K562 (cell line): Measurements from ENCODE around the gene GGCT. TPM values are rescaled to one million over a fixed set of nuclear protein-coding genes. Genes with fewer than 3 reads are reported as not detected.

Experiments used
- DMBX1 ChIP-seq: fragments of 250-450 bp; sonication (Bioruptor Pico); IDR thresholded peaks from 2 replicates; pipeline ENCODE4 v1.8.0; 2022; ENCODE audit warnings: inconsistent platforms, mild to moderate bottlenecking, moderate library complexity, borderline replicate concordance
- E2F3 ChIP-seq: fragments of 250-450 bp; sonication (Bioruptor Pico); IDR thresholded peaks from 2 replicates; pipeline ENCODE4 v1.4.0; 2020; ENCODE audit warnings: mild to moderate bottlenecking
- FOXM1 ChIP-seq, 2 experiments: fragments of 450-650 bp in 1 of 2; sonication (generic) in 1 of 2; formaldehyde crosslinking in 1 of 2; IDR thresholded peaks; 2 replicates each; pipeline versions ENCODE4 v1.6.1 to v1.9.0; 2017 to 2022; ENCODE audit warnings: low read depth in 2 of 2, mild to moderate bottlenecking in 2 of 2, missing genetic modification reagents in 1 of 2, moderate library complexity in 1 of 2
- HDAC6 ChIP-seq: IDR thresholded peaks from 2 replicates; pipeline ENCODE4 v1.6.1; 2012; ENCODE audit warnings: low read depth, mild to moderate bottlenecking, control low read depth, inconsistent platforms, low read length, moderate library complexity
- HOXB6 ChIP-seq: fragments of 250-450 bp; sonication (Bioruptor Pico); IDR thresholded peaks from 2 replicates; pipeline ENCODE4 v1.5.1; 2022; ENCODE audit warnings: mild to moderate bottlenecking, borderline replicate concordance
- ILF3 ChIP-seq: fragments of 450-650 bp; IDR thresholded peaks from 2 replicates; pipeline ENCODE4 v1.6.1; 2018; ENCODE audit warnings: antibody characterized with exemption, mild to moderate bottlenecking, moderate library complexity, borderline replicate concordance
- KAT7 ChIP-seq: sonication (generic); formaldehyde crosslinking; IDR thresholded peaks from 2 replicates; pipeline ENCODE4 v1.8.0; 2022; ENCODE audit warnings: missing genetic modification reagents, mild to moderate bottlenecking, borderline replicate concordance
- MAFK ChIP-seq: IDR thresholded peaks from 2 replicates; pipeline ENCODE4 v1.6.1; 2011; ENCODE audit warnings: low read length, improper control_type of control experiment
- NCOA1 ChIP-seq: fragments of 450-650 bp; IDR thresholded peaks from 2 replicates; pipeline ENCODE4 v1.6.1; 2016; ENCODE audit warnings: low read depth
- RBM15 ChIP-seq: fragments of 200-400 bp; formaldehyde crosslinking; IDR thresholded peaks from 2 replicates; pipeline ENCODE4 v1.6.1; 2018; ENCODE audit warnings: mild to moderate bottlenecking, low read length, moderate library complexity; ENCODE audit not compliant: insufficient read depth
- RFX1 ChIP-seq: fragments of 450-650 bp; IDR thresholded peaks from 2 replicates; pipeline ENCODE4 v1.6.1; 2016; ENCODE audit warnings: mild to moderate bottlenecking, moderate library complexity
- SMAD1 ChIP-seq: fragments of 150-350 bp; IDR thresholded peaks from 2 replicates; pipeline ENCODE4 v1.6.1; 2014; ENCODE audit warnings: low read length, low read depth; ENCODE audit not compliant: partially characterized antibody
- SMARCA4 ChIP-seq: fragments of 450-650 bp; IDR thresholded peaks from 2 replicates; pipeline ENCODE4 v1.6.1; 2016
- STAT5A ChIP-seq: IDR thresholded peaks from 2 replicates; pipeline ENCODE4 v1.6.1; 2012; ENCODE audit warnings: low read length, inconsistent platforms, borderline replicate concordance
- ZNF3 ChIP-seq: fragments of 250-450 bp; sonication (Bioruptor Pico); IDR thresholded peaks from 2 replicates; pipeline ENCODE4 v1.5.0; 2021; ENCODE audit warnings: mild to moderate bottlenecking, moderate library complexity
- ZNF324 ChIP-seq: fragments of 250-450 bp; sonication (Bioruptor Pico); IDR thresholded peaks from 2 replicates; pipeline ENCODE4 v1.4.0; 2020; ENCODE audit warnings: mild to moderate bottlenecking
- ZNF76 ChIP-seq: fragments of 250-450 bp; sonication (Bioruptor Pico); IDR thresholded peaks from 2 replicates; pipeline ENCODE4 v1.4.0; 2020; ENCODE audit warnings: mild to moderate bottlenecking, moderate library complexity, borderline replicate concordance
- ZNF780A ChIP-seq: fragments of 250-450 bp; sonication (Bioruptor Pico); IDR thresholded peaks from 2 replicates; pipeline ENCODE4 v1.5.0; 2021; ENCODE audit warnings: mild to moderate bottlenecking
- polyA plus RNA-seq, 8 experiments: library from polyadenylated mRNA; depleted of rRNA in 4 of 8; stranded (reverse) in 5 of 8; unstranded in 3 of 8; fragments of >200 nt; fragmentation: Nextera tagmentation in 2 of 8; fragmentation: Illumina TruSeq in 1 of 8; extraction: Ambion mirVana in 2 of 8; extraction: Trizol in 1 of 8; gene quantifications; 2 replicates each; pipeline versions ENCODE4 v1.2.1 to v1.2.3, GENCODE V29; 2011 to 2014; ENCODE audit warnings: inconsistent platforms in 1 of 8, missing spikeins in 1 of 8
- total RNA-seq, 7 experiments: library from RNA; depleted of rRNA in 6 of 7; stranded (reverse); fragments of >200 nt in 6 of 7; fragmentation: Illumina TruSeq in 2 of 7; extraction: Trizol in 2 of 7; gene quantifications; 2 replicates each; pipeline versions ENCODE4 v1.2.1 to v1.2.3, GENCODE V29; 2011 to 2021; ENCODE audit warnings: low replicate concordance in 1 of 7
- TF ChIP-seq, protein P1 (sequence below): sonication (generic); formaldehyde crosslinking; IDR thresholded peaks from 2 replicates; pipeline ENCODE4 v1.8.0; 2022; ENCODE audit warnings: missing genetic modification reagents, mild to moderate bottlenecking, moderate library complexity, borderline replicate concordance
- TF ChIP-seq, protein P2 (sequence below), 2 experiments: fragments of 450-650 bp; conservative IDR thresholded peaks; 2 replicates each; pipeline ENCODE4 v1.6.1; 2017; ENCODE audit warnings: mild to moderate bottlenecking in 2 of 2, moderate library complexity in 2 of 2
- TF ChIP-seq, protein P3 (sequence below): sonication (generic); formaldehyde crosslinking; IDR thresholded peaks from 2 replicates; pipeline ENCODE4 v1.9.0; 2022; ENCODE audit warnings: mild to moderate bottlenecking, missing genetic modification reagents
- TF ChIP-seq, protein P4 (sequence below): IDR thresholded peaks from 3 replicates; pipeline ENCODE4 v1.6.1; 2011; ENCODE audit warnings: borderline replicate concordance, mild to moderate bottlenecking, moderate library complexity; ENCODE audit not compliant: insufficient read length; ENCODE audit errors: extremely low read depth

Gene GGCT
- total and polyA plus RNA-seq, 9 of the 15 experiments (the other 6 are each of a cell fraction or from before 2014, with no cell fraction given): 79.0 to 349 (median 136) TPM

DNA sequence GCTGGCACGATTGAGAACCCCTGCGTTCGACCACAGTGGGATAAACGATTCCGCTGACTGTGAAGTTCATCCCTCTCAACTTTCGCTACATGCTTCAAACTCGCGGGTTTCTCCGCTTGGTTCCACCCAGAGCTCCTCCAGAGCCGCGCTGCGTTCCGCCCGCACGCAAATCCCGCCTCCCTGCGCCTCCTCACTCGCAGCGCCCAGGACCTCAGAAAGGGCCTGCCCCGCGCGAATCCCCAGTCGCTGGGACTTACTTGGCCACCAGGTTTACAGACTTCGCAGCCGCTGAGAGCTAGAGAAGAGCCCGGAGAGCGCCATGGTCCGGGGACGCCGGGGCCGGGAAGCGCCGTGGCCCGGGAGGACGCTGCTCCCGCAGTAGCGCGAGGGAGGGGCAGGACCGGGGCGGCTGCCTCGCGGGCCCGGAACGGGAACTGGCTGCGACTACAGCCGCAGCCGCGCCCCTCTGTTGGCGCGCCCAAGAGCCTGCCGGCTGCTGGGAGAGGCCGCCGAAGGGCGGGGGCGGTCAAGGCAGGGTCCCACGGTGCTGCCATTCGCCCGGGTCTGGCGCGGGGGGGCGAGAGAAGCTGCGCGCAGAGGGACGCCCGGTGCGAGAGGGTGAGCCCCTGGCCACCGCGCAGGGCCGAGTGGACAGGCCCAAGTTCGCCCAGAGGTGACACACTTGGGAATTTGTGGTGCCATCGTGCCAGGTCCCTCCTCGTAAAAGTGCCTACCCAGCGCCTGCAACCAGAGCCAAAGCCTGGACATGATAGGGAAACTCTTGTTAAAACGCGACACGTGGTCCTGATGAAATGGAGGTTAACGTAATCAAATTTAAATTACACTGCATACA lies 26.1 kb downstream of the GGCT start, which contains the start of gene NOD1 (continued):
- TF ChIP-seq, protein P1, sequence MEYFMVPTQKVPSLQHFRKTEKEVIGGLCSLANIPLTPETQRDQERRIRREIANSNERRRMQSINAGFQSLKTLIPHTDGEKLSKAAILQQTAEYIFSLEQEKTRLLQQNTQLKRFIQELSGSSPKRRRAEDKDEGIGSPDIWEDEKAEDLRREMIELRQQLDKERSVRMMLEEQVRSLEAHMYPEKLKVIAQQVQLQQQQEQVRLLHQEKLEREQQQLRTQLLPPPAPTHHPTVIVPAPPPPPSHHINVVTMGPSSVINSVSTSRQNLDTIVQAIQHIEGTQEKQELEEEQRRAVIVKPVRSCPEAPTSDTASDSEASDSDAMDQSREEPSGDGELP (CRISPR knock-in tag): peak; percentile 71; the same call in 1 of the 2 replicates
- no peak for TF ChIP-seq ZNF780A (CRISPR knock-in tag)
- TF ChIP-seq HOXB6: no peak
- TF ChIP-seq, protein P2, sequence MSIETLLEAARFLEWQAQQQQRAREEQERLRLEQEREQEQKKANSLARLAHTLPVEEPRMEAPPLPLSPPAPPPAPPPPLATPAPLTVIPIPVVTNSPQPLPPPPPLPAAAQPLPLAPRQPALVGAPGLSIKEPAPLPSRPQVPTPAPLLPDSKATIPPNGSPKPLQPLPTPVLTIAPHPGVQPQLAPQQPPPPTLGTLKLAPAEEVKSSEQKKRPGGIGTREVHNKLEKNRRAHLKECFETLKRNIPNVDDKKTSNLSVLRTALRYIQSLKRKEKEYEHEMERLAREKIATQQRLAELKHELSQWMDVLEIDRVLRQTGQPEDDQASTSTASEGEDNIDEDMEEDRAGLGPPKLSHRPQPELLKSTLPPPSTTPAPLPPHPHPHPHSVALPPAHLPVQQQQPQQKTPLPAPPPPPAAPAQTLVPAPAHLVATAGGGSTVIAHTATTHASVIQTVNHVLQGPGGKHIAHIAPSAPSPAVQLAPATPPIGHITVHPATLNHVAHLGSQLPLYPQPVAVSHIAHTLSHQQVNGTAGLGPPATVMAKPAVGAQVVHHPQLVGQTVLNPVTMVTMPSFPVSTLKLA (conservative IDR thresholded peaks at IDR 0.05): peak; percentile 47 to 74; a peak in 3 of 4 replicates
- TF ChIP-seq HDAC6: no peak
- TF ChIP-seq DMBX1 (CRISPR knock-in tag): peak; percentile 31; the same call in 1 of the 2 replicates
- no peak for TF ChIP-seq SMARCA4
- TF ChIP-seq, protein P3, sequence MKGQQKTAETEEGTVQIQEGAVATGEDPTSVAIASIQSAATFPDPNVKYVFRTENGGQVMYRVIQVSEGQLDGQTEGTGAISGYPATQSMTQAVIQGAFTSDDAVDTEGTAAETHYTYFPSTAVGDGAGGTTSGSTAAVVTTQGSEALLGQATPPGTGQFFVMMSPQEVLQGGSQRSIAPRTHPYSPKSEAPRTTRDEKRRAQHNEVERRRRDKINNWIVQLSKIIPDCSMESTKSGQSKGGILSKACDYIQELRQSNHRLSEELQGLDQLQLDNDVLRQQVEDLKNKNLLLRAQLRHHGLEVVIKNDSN (CRISPR knock-in tag): no peak
- TF ChIP-seq KAT7 (CRISPR knock-in tag): peak; percentile 82; the same call in 1 of the 2 replicates
- TF ChIP-seq FOXM1 (IDR thresholded peaks at IDR 0.05; ENCODE audit: low read depth): no peak
- TF ChIP-seq FOXM1 (CRISPR knock-in tag; IDR thresholded peaks at IDR 0.05; ENCODE audit: low read depth): no peak
- TF ChIP-seq RFX1: no peak
- TF ChIP-seq ZNF324: no peak
- no peak; the same call in 1 of the 2 replicates for TF ChIP-seq E2F3 (CRISPR knock-in tag)
- no peak for TF ChIP-seq MAFK
- no peak for TF ChIP-seq STAT5A
- TF ChIP-seq, protein P4, sequence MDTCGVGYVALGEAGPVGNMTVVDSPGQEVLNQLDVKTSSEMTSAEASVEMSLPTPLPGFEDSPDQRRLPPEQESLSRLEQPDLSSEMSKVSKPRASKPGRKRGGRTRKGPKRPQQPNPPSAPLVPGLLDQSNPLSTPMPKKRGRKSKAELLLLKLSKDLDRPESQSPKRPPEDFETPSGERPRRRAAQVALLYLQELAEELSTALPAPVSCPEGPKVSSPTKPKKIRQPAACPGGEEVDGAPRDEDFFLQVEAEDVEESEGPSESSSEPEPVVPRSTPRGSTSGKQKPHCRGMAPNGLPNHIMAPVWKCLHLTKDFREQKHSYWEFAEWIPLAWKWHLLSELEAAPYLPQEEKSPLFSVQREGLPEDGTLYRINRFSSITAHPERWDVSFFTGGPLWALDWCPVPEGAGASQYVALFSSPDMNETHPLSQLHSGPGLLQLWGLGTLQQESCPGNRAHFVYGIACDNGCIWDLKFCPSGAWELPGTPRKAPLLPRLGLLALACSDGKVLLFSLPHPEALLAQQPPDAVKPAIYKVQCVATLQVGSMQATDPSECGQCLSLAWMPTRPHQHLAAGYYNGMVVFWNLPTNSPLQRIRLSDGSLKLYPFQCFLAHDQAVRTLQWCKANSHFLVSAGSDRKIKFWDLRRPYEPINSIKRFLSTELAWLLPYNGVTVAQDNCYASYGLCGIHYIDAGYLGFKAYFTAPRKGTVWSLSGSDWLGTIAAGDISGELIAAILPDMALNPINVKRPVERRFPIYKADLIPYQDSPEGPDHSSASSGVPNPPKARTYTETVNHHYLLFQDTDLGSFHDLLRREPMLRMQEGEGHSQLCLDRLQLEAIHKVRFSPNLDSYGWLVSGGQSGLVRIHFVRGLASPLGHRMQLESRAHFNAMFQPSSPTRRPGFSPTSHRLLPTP: no peak
- no peak for TF ChIP-seq SMAD1
- TF ChIP-seq RBM15: no peak
- no peak for TF ChIP-seq ZNF3
- no peak for TF ChIP-seq NCOA1
- TF ChIP-seq ZNF76 (CRISPR knock-in tag): no peak
- TF ChIP-seq ILF3: no peak
